Embryonic facial prominence (tissue), 1 donor: ENCODE data around the gene CA9.

Source experiments
- DNase-seq: peaks from one replicate; pipeline ENCODE4 v3.0.0-alpha.2; 2016; ENCODE audit errors: extremely low spot score

CA9 gene

GRCh38 chr9:35691757-35692301, 18.1 kb downstream of the CA9 start:
- no peak for DNase-seq

- no peak for DNase-seq
Measured at GRCh38 chr9:35695943-35696401, 22.2 kb downstream of the CA9 start.

GRCh38 chr9:35696520-35697215, 22.9 kb downstream of the CA9 start:
- no peak for DNase-seq

GRCh38 chr9:35697486-35697885, 23.8 kb downstream of the CA9 start:
- no peak for DNase-seq

DNA sequence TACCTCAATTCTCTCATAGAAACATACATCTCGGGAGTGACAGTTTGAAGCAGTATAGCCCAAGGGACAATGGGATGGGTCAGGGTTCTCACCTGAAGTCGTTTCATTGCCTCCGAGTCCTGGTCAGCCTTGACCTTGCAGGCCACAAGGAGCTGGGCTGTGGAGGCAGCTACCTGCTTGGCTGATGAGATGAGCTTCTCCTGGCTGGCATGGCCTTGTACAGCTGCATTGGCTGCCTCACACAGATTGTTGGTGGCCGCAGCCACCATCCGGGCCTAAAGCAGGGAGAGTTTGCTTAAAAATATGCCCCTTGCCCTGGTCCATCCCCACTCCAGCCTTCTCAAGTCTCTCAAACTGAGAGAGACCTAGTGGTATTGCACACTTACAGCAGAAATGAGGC, 24.5 kb downstream of the CA9 start:
- no peak for DNase-seq

DNA sequence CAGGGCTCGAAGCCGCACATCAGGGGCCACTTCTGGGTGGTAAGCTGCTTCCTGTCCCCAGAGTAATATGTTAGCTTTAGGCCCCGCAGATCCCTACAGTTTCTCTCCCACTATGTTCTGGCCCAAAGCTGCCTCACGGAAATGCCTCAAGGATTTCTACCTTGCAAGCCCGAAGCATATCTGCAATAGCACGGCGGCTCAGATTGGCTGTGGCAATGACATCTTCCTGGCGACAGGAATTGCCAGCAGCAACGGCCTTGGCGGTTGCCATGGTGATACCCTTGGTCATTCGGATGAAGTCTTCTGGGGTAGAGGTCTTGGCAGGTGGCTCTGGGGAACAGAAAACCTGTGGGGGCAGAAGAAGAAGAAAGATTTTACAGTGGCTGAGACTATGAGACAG, 26.3 kb downstream of the CA9 start:
- no peak for DNase-seq

GRCh38 chr9:35700942-35701341, 27.2 kb downstream of the CA9 start:
- DNase-seq = no peak

GRCh38 chr9:35702696-35703095, 29.0 kb downstream of the CA9 start:
- no peak for DNase-seq

- no peak for DNase-seq
Measured at GRCh38 chr9:35703906-35704672, 30.4 kb downstream of the CA9 start.

DNA sequence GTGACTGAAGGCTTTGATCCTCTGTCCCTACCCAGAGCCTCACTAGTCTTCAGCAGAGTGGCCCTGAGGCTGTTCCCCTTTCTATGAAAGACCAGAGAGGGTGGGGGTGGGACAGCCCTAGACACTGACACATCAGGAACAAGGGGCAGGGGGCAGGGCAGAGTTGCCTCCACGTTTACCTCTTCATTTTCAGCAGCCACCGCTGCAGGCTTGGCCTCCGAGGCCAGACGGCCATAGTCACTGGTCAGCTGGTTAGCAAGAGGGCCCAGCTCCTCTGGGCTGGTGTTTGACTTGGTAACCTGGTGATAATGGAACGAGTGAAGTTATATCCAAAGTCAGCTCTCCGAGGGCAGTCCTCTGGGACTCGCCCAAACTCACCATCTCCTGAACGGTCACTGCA, 31.6 kb downstream of the CA9 start:
- DNase-seq = no peak

GRCh38 chr9:35705836-35706430, 32.2 kb downstream of the CA9 start:
- no peak for DNase-seq

- DNase-seq = no peak
Measured at GRCh38 chr9:35706951-35707350, 33.2 kb downstream of the CA9 start.

- DNase-seq = no peak
Measured at GRCh38 chr9:35708146-35708545, 34.4 kb downstream of the CA9 start.

DNA sequence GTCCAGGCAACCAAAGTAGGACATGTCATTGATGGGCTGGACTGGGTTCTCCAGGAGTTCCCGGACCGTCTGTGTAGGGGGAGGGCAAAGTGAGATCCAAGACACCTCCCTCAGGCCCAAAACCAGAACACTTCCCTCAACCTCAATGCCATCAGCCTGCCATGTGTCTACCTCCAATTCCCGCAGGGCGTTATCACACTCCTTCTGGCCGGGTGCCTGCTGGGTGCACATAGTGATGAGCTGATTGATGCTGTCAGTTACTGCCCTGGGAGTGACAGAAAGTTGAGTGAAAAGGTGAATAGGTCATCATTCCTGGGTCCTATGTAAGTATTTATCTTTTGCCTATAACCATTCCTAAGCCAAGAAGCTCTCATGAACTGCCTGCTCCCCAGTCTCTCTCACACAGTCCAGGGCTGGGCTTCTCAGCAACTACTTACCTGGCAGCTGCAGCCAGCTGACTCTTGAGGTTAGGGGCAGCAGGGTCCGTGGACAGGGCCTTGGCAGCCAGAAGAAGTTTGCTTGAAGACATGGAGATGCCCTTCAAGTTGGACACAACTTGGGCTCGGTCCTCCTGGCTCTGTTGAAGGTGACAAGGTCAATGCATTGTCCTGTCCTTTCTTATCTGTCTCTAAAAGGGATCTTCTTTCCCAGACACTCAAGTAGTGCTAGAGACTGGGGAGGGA, 37.2 kb downstream of the CA9 start:
- no peak for DNase-seq

DNA sequence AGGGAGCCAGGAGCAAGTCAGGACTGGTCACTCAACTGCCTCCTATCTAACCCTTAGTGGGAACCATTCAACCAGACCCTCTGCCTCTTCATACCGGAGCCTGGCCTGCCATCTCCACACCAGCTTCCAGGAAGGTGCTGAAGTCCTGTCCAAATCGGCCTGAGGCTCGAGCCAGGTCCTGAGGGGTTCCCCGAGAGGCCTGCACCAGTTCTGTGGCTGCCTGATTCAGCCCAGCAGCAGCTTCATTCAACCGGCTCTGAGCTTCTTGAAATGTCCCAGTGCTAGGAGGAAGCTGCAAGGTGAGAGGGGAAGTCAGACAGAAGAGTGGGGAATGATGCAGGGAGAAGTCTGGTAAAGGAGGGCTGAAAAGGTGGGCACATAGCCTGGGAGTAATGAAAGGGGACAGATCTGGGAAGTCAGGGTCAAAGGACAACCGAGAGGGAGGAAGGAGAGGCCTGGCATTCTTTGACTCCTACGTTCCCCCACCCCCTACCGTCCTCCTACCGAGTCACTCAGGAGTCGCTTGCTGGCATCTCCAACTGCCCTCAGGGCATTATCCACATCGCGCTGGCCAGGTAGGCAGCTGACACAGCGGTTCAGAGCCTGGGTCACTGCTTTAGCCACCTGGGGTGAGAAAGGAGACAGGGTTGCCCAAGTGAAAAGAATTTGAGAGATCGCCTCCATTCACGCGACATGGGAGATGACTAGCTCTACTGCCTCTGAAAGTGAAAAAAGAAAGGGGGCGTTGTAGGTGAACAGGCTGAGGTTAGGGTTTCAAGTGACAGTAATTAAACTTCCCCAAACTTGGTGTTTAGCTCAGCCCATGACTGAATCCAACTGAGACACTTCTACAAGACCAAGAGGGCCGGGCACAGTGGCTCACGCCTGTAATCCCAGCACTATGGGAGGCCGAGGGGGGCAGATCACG, 38.0 kb downstream of the CA9 start:
- no peak for DNase-seq

- DNase-seq = no peak
Measured at GRCh38 chr9:35712762-35713400, 39.2 kb downstream of the CA9 start.

GRCh38 chr9:35713578-35713977, 39.9 kb downstream of the CA9 start:
- DNase-seq = no peak

GRCh38 chr9:35714123-35714522, 40.4 kb downstream of the CA9 start:
- DNase-seq = no peak

DNA sequence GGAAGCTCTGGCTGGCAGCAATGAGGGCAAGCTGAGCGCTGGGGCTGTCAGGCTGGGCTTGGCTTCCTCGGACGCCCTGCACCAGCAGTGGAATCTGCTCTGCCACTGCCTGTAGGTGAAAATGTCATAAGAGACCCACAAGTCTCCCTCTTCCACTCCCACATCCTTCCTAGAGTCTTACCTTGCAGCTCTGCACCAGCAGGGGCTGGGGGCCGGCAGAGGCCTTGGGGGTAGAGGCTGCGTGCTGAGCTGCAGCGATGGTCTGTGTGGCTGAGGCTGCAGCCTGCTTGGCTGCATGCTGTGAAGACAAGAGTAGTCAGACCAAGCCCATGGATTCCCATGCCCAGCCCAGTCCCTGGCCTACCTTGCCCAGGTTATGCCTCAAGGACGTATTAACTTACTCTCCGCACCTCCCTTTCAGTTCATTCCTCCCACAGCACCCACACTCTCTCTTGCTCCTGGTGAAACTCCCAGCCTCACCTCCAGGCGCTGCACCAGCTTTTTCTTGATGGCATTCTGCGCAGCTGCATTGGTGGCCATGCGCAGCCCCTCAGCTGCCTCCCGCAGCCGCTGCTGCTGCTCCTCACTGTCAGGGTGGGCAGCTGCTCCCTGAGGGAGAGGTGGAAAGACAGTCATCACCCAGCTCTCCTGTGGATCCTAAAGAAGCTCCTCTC, 41.0 kb downstream of the CA9 start:
- no peak for DNase-seq

DNA sequence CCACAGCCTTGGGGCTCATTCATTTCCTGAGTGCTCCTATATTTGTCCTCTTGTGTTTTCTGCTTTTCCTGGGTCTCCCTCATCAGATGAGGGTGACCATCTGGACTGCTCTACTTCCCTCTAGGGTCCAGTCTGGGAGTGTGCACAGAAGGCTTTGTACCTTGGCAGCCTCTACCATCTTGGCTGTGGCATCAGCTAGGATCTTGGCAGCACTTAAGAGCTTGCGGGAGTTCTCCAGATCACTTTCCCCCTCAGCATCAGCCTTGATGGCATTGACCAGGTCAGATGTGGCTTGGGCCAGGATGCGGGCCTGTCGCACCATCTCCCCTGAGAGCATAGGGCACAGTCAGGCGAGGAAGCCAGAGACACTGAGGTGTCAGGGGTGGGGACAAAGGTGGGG, 42.5 kb downstream of the CA9 start:
- DNase-seq = no peak
